ENCODE measurements around the gene AQP6. TPM values are rescaled to one million over a fixed set of nuclear protein-coding genes. Genes with fewer than 3 reads are reported as not detected.
A peak's percentile ranks its signal among the peaks of the same experiment; 100 is the strongest.

The AQP6 gene
- total and polyA plus RNA-seq, 8 donors, result 0.18 to 0.58 (median 0.45) TPM; not detected in 5

DNA sequence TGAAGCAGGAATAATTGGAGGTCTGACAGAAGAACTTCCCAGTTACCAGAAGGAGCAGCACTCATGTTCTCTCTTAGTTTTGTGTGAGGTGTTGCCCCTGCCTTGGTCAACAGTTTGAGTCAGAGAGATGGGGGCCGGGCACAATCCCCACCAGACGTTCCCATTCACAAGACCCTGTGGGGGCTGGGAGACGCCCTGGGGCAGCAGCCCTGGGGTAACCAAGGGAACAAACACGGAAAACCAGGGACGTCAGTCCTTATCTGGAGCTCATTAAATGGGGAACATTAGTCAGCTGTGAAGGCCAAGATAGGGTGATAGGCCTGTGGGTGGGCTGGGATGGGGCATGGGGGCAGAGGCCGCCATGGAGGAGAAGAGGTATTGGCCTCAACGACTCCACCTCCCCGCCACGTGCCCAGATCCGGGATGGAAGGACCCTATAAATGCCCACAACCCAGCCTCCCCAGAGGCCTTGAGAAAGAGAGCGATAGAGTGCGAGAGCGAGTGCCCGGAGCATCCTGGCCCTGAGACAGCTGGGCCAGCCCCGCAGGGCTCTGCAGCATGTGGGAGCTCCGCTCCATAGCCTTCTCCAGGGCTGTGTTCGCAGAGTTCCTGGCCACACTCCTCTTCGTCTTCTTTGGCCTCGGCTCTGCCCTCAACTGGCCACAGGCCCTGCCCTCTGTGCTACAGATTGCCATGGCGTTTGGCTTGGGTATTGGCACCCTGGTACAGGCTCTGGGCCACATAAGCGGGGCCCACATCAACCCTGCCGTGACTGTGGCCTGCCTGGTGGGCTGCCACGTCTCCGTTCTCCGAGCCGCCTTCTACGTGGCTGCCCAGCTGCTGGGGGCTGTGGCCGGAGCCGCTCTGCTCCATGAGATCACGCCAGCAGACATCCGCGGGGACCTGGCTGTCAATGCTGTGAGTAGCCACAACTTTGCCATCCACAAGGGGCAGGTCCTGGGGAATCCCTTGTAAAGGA, 22.2 kb upstream of the AQP6 start, which contains the start of gene AQP2:
AQP2 (plus strand) TSS at position 465 of the 979 bp plus-strand sequence; CDS start at position 559, 94 bp downstream.
- peaks cover 0 to 19% (median 12%) of the 10 kb centered on the region in 4 donors for H3K4me1 ChIP-seq
- H3K4me3 ChIP-seq, result no peak within 1 kb of the TSS
- no peak within 1 kb of the TSS for H3K27ac ChIP-seq
- H3K27me3 ChIP-seq, result peaks cover 0 to 42% (median 10%) of the 10 kb centered on the region in 3 donors
- intact Hi-C loops (cut with DNase I; ENCODE audit: low total_unique reads), result no loop called here
- TF ChIP-seq POLR2AphosphoS5 (IDR thresholded peaks at IDR 0.05), result no peak
- no peak for TF ChIP-seq POLR2A (IDR thresholded peaks at IDR 0.05)
- no peak for TF ChIP-seq EP300 (IDR thresholded peaks at IDR 0.05)
- TF ChIP-seq, protein P1, sequence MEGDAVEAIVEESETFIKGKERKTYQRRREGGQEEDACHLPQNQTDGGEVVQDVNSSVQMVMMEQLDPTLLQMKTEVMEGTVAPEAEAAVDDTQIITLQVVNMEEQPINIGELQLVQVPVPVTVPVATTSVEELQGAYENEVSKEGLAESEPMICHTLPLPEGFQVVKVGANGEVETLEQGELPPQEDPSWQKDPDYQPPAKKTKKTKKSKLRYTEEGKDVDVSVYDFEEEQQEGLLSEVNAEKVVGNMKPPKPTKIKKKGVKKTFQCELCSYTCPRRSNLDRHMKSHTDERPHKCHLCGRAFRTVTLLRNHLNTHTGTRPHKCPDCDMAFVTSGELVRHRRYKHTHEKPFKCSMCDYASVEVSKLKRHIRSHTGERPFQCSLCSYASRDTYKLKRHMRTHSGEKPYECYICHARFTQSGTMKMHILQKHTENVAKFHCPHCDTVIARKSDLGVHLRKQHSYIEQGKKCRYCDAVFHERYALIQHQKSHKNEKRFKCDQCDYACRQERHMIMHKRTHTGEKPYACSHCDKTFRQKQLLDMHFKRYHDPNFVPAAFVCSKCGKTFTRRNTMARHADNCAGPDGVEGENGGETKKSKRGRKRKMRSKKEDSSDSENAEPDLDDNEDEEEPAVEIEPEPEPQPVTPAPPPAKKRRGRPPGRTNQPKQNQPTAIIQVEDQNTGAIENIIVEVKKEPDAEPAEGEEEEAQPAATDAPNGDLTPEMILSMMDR (IDR thresholded peaks at IDR 0.05), result no peak
- no peaks in the 10 kb centered on the region for H3K9me3 ChIP-seq
- WGBS, 5 donors, result 78 to 87% (median 85%) methylated on average over 26 to 32 of the region's 32 CpGs
- H3K36me3 ChIP-seq, result no peaks in the 10 kb centered on the region
- DNase-seq, result peak in 1 of 2 donors; percentile 62

DNA sequence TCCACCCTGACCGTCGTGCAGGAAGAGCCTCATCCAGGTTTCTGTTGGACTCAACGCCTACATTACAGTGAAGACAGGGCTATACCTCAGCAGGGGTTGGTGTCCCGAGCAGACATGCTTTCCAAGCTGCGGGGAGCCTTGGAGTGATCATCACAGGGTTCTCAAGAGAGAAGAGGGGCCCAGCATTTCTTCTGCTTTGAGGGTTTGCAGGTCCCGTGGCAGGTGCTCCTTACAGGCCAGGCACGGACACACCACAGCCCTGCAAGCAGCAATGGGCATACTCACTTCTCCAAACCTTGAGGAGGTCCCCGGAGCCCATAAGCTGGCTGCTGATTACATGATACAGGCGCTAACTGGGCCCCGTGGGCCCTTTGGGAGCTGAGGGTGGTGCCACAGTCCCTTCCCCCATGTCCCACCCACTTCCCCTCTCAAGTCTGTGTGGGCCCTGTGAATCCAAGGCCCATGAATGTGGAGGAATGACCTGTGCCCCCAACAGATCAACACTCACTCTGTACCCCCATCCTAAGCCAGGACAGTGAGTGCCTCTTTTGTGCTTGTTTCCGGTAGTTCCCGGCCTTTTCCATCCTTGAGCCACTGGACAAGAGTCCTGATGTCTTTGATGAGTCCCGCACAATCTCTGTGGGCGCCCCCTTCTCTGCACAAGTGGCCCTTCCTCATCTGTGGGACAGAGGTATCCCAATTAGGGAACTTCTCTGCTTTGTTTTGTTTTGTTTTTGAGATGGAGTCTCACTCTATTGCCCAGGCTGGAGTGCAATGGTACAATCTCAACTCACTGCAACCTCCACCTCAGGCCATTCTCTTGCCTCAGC, 21.1 kb upstream of the AQP6 start:
- Histone ChIP-seq H3K36me3 (no peaks in the 10 kb centered on the region), H3K9me3 (no peaks in the 10 kb centered on the region), H3K27ac (no peak overlapping the region), H3K4me1 (peaks cover 0 to 19% (median 8%) of the 10 kb centered on the region in 4 donors), H3K4me3 (no peak overlapping the region), H3K27me3 (peaks cover 0 to 53% (median 11%) of the 10 kb centered on the region in 3 donors)
- intact Hi-C loops (cut with DNase I; ENCODE audit: low total_unique reads), result no loop called here
- TF ChIP-seq POLR2AphosphoS5 (IDR thresholded peaks at IDR 0.05), result no peak
- TF ChIP-seq POLR2A (IDR thresholded peaks at IDR 0.05), result no peak
- TF ChIP-seq, protein P1 (IDR thresholded peaks at IDR 0.05), result no peak
- no peak for TF ChIP-seq EP300 (IDR thresholded peaks at IDR 0.05)
- no peak for DNase-seq
- WGBS, 5 donors, result 76 to 89% (median 85%) methylated on average over 13 to 14 of the region's 14 CpGs

DNA sequence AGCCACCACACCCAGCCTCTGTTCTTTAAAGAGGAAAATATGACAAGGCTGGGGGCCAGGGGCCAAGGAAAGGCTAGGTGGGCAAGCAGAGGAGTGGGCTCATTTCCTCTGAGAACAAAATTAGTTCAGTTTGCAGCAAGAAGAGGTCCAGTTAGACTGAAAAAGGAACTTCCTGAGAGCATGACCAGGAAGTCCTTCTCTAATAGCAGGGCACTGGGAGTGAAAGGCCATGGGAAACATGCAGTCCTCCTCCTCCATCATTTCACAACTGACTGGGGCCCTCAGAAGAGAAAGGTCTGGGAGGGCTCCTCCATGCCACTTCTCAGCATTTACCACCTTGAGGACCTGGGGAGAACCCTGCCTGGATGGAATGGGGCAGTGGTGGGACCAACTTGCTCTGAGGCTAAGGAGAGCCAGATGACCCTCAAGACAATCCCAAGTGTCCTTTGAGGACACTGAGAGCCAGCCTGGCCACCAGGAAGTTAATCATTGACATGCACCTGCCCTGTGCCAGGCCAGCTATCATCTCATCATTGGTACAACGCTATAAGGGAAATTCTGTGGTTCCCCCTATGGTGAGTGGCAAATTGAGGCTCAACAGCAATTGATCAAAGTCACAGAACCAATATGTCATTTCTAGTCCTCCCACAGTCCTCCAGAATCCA, 20.2 kb upstream of the AQP6 start:
- TF ChIP-seq POLR2AphosphoS5 (IDR thresholded peaks at IDR 0.05) (no peak), EP300 (IDR thresholded peaks at IDR 0.05) (no peak), POLR2A (IDR thresholded peaks at IDR 0.05) (no peak)
- TF ChIP-seq, protein P1 (IDR thresholded peaks at IDR 0.05), result no peak
- no peak overlapping the region for H3K4me3 ChIP-seq
- H3K9me3 ChIP-seq, result no peaks in the 10 kb centered on the region
- peaks cover 0 to 19% (median 8%) of the 10 kb centered on the region in 4 donors for H3K4me1 ChIP-seq
- no peak overlapping the region for H3K27ac ChIP-seq
- no peaks in the 10 kb centered on the region for H3K36me3 ChIP-seq
- peaks cover 0 to 62% (median 11%) of the 10 kb centered on the region in 3 donors for H3K27me3 ChIP-seq
- WGBS, 5 donors, result 31 to 48% (median 41%) methylated on average over 1 of the region's 1 CpG
- DNase-seq, result no peak
- intact Hi-C loops (cut with DNase I; ENCODE audit: low total_unique reads), result no loop called here

All from stomach (tissue), 9 donors.